H1 (cell line): ENCODE measurements around the gene PDXP.
"Not testable (repeated sequence)": the region's sequence is repeated elsewhere in the genome, so short reads cannot be mapped to it uniquely, and the experiment has no call there.

Experiments
- BACH1 ChIP-seq: IDR thresholded peaks from 2 replicates; pipeline ENCODE4 v1.6.1; 2012; ENCODE audit warnings: low read length, improper control_type of control experiment
- CHD7 ChIP-seq: fragments of 300-600 bp; sonication (generic); IDR thresholded peaks from 2 replicates; pipeline ENCODE4 v1.7.1; 2012; ENCODE audit warnings: low read length, moderate library complexity, mild to moderate bottlenecking, inconsistent platforms; ENCODE audit not compliant: insufficient replicate concordance
- CTCF ChIP-seq, 3 experiments: IDR thresholded peaks; 1 replicate in 2 of 3; 2 replicates in 1 of 3; pipeline versions ENCODE4 v1.5.1 to v1.6.1; 2011; ENCODE audit warnings: low read length in 3 of 3, mild to moderate bottlenecking in 3 of 3, inconsistent platforms in 2 of 3, low read depth in 1 of 3, moderate library complexity in 1 of 3; ENCODE audit not compliant: insufficient read depth in 1 of 3; ENCODE audit errors: control extremely low read depth in 1 of 3
- EP300 ChIP-seq, 2 experiments: IDR thresholded peaks; 1 replicate in 1 of 2; 2 replicates in 1 of 2; pipeline ENCODE4 v1.6.1; 2011 to 2012; ENCODE audit warnings: low read depth in 2 of 2, low read length in 2 of 2, mild to moderate bottlenecking in 2 of 2, borderline replicate concordance in 1 of 2, inconsistent platforms in 1 of 2, moderate library complexity in 1 of 2
- GTF2F1 ChIP-seq: IDR thresholded peaks from 2 replicates; pipeline ENCODE4 v1.6.1; 2012; ENCODE audit warnings: low read depth, low read length, improper control_type of control experiment, borderline replicate concordance
- MAX ChIP-seq: IDR thresholded peaks from 2 replicates; pipeline ENCODE4 v1.6.1; 2012; ENCODE audit warnings: inconsistent platforms
- POLR2AphosphoS5 ChIP-seq: IDR thresholded peaks from 2 replicates; pipeline ENCODE4 v1.6.1; 2011; ENCODE audit warnings: low read depth, low read length
- SP1 ChIP-seq: IDR thresholded peaks from 2 replicates; pipeline ENCODE4 v1.6.1; 2011; ENCODE audit warnings: low read depth, low read length
- TAF1 ChIP-seq: IDR thresholded peaks from 2 replicates; pipeline ENCODE4 v1.6.1; 2011; ENCODE audit warnings: mild to moderate bottlenecking, low read depth, low read length

GRCh38 chr22:37696260-37696656 lies 37.7 kb downstream of the PDXP start:
- not testable (repeated sequence) for TF ChIP-seq CTCF (IDR thresholded peaks at IDR 0.05; ENCODE audit: control extremely low read depth in 1 of 3, insufficient read depth in 1 of 3, low read depth in 1 of 3, low read length in 3 of 3); TAF1; EP300 (IDR thresholded peaks at IDR 0.05; ENCODE audit: borderline replicate concordance in 1 of 2, low read depth in 2 of 2, low read length in 2 of 2); CHD7; BACH1; POLR2AphosphoS5; SP1; GTF2F1; MAX
